Endothelial cell of hepatic sinusoid (primary cell): ENCODE results near the gene CRIM1.

Source experiments
- in situ Hi-C: cut with HindIII; loops from 2 replicates; pipeline ENCODE4 v1.10.0; 2017; ENCODE audit warnings: low sequenced_read_pairs

Gene CRIM1

GRCh38 chr2:36509075-36509474, 153.5 kb downstream of the CRIM1 start:
- in situ Hi-C loops = loop anchor here (5.0 to 25.0 kb wide), 2 partner anchors 52 to 153 kb away; no protein-coding TSS in a partner anchor

GRCh38 chr2:36511858-36512603, 156.5 kb downstream of the CRIM1 start:
- in situ Hi-C loops = loop anchor here (25.0 kb wide), 1 partner anchor 150 kb away; no protein-coding TSS in a partner anchor

- in situ Hi-C loops = loop anchor here (25.0 kb wide), 1 partner anchor 150 kb away; no protein-coding TSS in a partner anchor
Observed at GRCh38 chr2:36512705-36513104, 157.1 kb downstream of the CRIM1 start.

- in situ Hi-C loops = loop anchor here (25.0 kb wide), 1 partner anchor 149 kb away; no protein-coding TSS in a partner anchor
Observed at GRCh38 chr2:36513661-36514060, 158.1 kb downstream of the CRIM1 start.

GRCh38 chr2:36515538-36515937, 160.0 kb downstream of the CRIM1 start:
- in situ Hi-C loops = loop anchor here (25.0 kb wide), 1 partner anchor 147 kb away; no protein-coding TSS in a partner anchor

GRCh38 chr2:36516136-36516870, 160.7 kb downstream of the CRIM1 start:
- in situ Hi-C loops = loop anchor here (25.0 kb wide), 1 partner anchor 146 kb away; no protein-coding TSS in a partner anchor

- in situ Hi-C loops = loop anchor here (25.0 kb wide), 1 partner anchor 142 kb away; no protein-coding TSS in a partner anchor
Observed at GRCh38 chr2:36520431-36520830, 164.9 kb downstream of the CRIM1 start.

- in situ Hi-C loops = loop anchor here (25.0 kb wide), 1 partner anchor 139 kb away; no protein-coding TSS in a partner anchor
Observed at GRCh38 chr2:36523153-36523552, 167.6 kb downstream of the CRIM1 start.

GRCh38 chr2:36525245-36525644, 169.7 kb downstream of the CRIM1 start:
- in situ Hi-C loops = no loop called here

- in situ Hi-C loops = no loop called here
Observed at GRCh38 chr2:36526226-36526625, 170.6 kb downstream of the CRIM1 start.

- in situ Hi-C loops = no loop called here
Observed at GRCh38 chr2:36528274-36528673, 172.7 kb downstream of the CRIM1 start.

GRCh38 chr2:36528766-36529392, 173.3 kb downstream of the CRIM1 start:
- in situ Hi-C loops = no loop called here

- in situ Hi-C loops = no loop called here
Observed at GRCh38 chr2:36530178-36530982, 174.8 kb downstream of the CRIM1 start.

GRCh38 chr2:36530983-36531354, 175.4 kb downstream of the CRIM1 start:
- in situ Hi-C loops = no loop called here

- in situ Hi-C loops = no loop called here
Observed at GRCh38 chr2:36534275-36534799, 178.8 kb downstream of the CRIM1 start.

- in situ Hi-C loops = no loop called here
Observed at GRCh38 chr2:36535099-36535498, 179.5 kb downstream of the CRIM1 start.

- in situ Hi-C loops = no loop called here
Observed at GRCh38 chr2:36536776-36537175, 181.2 kb downstream of the CRIM1 start.

- in situ Hi-C loops = no loop called here
Observed at GRCh38 chr2:36538335-36538734, 182.8 kb downstream of the CRIM1 start.

GRCh38 chr2:36539631-36540030, 184.1 kb downstream of the CRIM1 start:
- in situ Hi-C loops = no loop called here
